ENCODE results near the gene PTPRM.

Gene PTPRM

DNA sequence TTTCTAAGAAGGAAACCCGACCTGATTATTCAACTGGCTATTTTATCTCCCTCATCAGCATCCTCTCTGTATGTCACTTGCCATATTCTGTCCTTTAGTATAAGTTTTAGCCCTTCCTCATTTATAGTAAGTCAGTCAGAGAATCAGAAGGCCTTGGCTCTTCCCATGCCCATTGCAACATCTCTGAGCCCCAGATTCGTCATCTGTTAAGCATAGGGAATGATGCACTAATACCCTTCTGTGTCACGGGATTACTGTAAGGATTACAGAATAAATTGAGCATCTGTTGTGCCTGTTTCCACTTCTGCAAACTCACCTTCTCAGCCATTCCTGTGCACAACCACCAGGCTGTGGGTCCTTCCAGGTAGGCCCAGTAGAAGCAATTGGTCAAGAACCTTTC, 784.0 kb downstream of the PTPRM start:
- no peak overlapping the region for H3K4me3 ChIP-seq (ENCODE audit: low read depth, low read length)
- DNase-seq (ENCODE audit: low read depth), result no peak
- no peak for TF ChIP-seq POLR2A (IDR thresholded peaks at IDR 0.05; ENCODE audit: extremely low read depth, insufficient read length)
- TF ChIP-seq, protein P1, sequence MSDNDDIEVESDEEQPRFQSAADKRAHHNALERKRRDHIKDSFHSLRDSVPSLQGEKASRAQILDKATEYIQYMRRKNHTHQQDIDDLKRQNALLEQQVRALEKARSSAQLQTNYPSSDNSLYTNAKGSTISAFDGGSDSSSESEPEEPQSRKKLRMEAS (IDR thresholded peaks at IDR 0.05; ENCODE audit: low read depth, low read length), result no peak

DNA sequence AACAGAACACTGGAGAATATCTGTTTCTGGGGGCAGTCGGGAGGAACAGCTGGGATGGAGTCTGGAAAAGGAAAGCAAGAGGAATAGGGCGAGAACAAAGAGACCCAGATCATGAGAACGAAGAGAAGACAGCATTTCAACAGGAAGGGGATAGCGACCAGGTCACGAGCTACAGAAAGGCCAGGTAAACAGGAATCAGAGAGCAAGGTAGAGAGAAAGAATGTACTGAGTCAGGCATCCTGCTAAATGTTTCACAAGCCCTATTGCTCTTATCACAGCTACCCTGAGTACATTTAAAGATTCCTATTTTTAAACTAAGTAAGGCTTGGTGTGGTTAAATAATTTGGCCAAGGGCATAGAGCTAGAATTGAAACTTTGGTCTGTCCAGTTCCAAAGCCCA, 787.2 kb downstream of the PTPRM start:
- no peak for TF ChIP-seq MYC (IDR thresholded peaks at IDR 0.05; ENCODE audit: low read depth, low read length)
- TF ChIP-seq, protein P1 (IDR thresholded peaks at IDR 0.05; ENCODE audit: low read depth, low read length), result no peak
- no peak for TF ChIP-seq CTCF (IDR thresholded peaks at IDR 0.05; ENCODE audit: low read depth, low read length)
- TF ChIP-seq POLR2A (IDR thresholded peaks at IDR 0.05; ENCODE audit: extremely low read depth, insufficient read length), result no peak

DNA sequence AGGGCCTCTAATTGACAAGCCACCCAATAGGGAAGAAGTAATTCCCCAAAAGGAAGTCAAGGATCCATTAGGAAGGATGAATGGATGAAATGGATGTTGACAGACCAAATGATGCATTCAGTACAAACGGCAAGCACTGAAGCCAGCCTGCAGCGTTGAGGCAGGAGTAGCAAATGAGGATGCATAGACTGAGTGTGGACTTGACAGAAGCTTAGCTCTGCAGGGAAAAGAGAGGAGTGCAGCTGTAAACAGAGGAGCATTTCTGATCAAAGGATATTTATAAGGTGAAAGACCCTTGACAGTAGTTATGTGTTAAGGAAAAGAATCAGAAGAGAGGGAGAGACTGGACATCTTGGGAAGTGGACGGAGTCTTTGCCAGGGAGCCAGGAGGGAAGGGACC, 788.9 kb downstream of the PTPRM start:
- DNase-seq (ENCODE audit: low read depth), result no peak
- no peak overlapping the region for H3K4me3 ChIP-seq (ENCODE audit: low read depth, low read length)
- no peak for TF ChIP-seq POLR2A (IDR thresholded peaks at IDR 0.05; ENCODE audit: extremely low read depth, insufficient read length)
- no peak for TF ChIP-seq MYC (IDR thresholded peaks at IDR 0.05; ENCODE audit: low read depth, low read length)
- TF ChIP-seq, protein P1 (IDR thresholded peaks at IDR 0.05; ENCODE audit: low read depth, low read length), result no peak
- no peak for TF ChIP-seq CTCF (IDR thresholded peaks at IDR 0.05; ENCODE audit: low read depth, low read length)

More for the DNA sequence above, 787.2 kb downstream of the PTPRM start:
- DNase-seq (ENCODE audit: low read depth), result no peak
- H3K4me3 ChIP-seq (ENCODE audit: low read depth, low read length), result no peak overlapping the region

GRCh38 chr18:8357320-8357719, 790.2 kb downstream of the PTPRM start:
- TF ChIP-seq POLR2A (IDR thresholded peaks at IDR 0.05; ENCODE audit: extremely low read depth, insufficient read length) (no peak), MYC (IDR thresholded peaks at IDR 0.05; ENCODE audit: low read depth, low read length) (no peak), CTCF (IDR thresholded peaks at IDR 0.05; ENCODE audit: low read depth, low read length) (no peak)
- TF ChIP-seq, protein P1 (IDR thresholded peaks at IDR 0.05; ENCODE audit: low read depth, low read length), result no peak
- no peak for DNase-seq (ENCODE audit: low read depth)
- H3K4me3 ChIP-seq (ENCODE audit: low read depth, low read length), result no peak overlapping the region

DNA sequence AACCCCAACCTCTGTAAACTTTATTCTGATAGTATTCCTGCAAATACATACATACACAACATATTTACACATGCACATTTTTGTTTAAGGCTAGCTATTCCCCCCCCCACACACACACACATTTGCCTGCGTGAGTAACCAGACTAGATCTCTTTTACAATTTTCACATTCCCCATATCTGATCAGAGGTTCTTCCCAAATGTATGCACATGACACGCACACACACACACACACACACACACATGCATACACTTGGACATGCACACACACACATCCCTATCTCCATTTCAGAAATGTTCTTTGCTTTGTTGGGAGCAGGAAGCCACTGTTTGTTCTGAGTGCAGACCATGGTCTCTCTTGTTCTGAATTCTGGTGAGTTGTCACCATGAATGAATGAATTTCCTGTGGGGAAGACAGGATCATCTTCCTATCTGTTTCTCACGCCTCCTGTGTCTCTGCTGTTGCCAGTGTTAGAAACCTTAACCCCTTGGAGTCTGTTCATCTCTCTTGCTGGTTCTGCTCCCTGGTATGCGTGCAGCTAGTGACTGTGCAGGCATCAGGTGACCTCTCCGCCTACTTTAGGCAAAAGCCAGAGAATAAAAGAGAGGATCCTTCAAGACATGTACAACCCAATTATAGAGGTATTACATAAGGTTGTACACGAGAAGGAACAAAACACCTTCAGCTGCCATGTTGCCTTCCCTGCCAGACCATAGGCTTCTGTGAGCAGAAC, 791.1 kb downstream of the PTPRM start:
- DNase-seq (ENCODE audit: low read depth), result no peak
- H3K4me3 ChIP-seq (ENCODE audit: low read depth, low read length), result no peak overlapping the region
- TF ChIP-seq POLR2A (IDR thresholded peaks at IDR 0.05; ENCODE audit: extremely low read depth, insufficient read length) (no peak), CTCF (IDR thresholded peaks at IDR 0.05; ENCODE audit: low read depth, low read length) (no peak), MYC (IDR thresholded peaks at IDR 0.05; ENCODE audit: low read depth, low read length) (no peak)
- TF ChIP-seq, protein P1 (IDR thresholded peaks at IDR 0.05; ENCODE audit: low read depth, low read length), result no peak

- no peak for DNase-seq (ENCODE audit: low read depth)
- TF ChIP-seq MYC (IDR thresholded peaks at IDR 0.05; ENCODE audit: low read depth, low read length), result no peak
- TF ChIP-seq, protein P1 (IDR thresholded peaks at IDR 0.05; ENCODE audit: low read depth, low read length), result no peak
- no peak for TF ChIP-seq CTCF (IDR thresholded peaks at IDR 0.05; ENCODE audit: low read depth, low read length)
- no peak for TF ChIP-seq POLR2A (IDR thresholded peaks at IDR 0.05; ENCODE audit: extremely low read depth, insufficient read length)
- no peak overlapping the region for H3K4me3 ChIP-seq (ENCODE audit: low read depth, low read length)
These were observed 792.0 kb downstream of the PTPRM start for GRCh38 chr18:8359076-8359475.
